ENCODE data around the gene EPPIN.

GRCh38 chr20:45579184-45579583 is 32.0 kb upstream of the EPPIN start, which contains the start of gene WFDC8:
- TF ChIP-seq POLR2A (IDR thresholded peaks at IDR 0.05) (no peak), POLR2AphosphoS5 (IDR thresholded peaks at IDR 0.05) (no peak)

Data from prostate gland (tissue), 1 donor.